Fibroblast of lung (primary cell): ENCODE results near the gene POR.

Source experiments
- EZH2 ChIP-seq: IDR thresholded peaks from 2 replicates; pipeline ENCODE4 v1.5.1; 2012; ENCODE audit warnings: low read length, control low read depth, mild to moderate bottlenecking; ENCODE audit errors: missing control alignments
- TF ChIP-seq, protein P1 (sequence below), 2 donors: IDR thresholded peaks in 1 of 2; conservative IDR thresholded peaks in 1 of 2; 1 replicate in 1 of 2; 2 replicates in 1 of 2; pipeline ENCODE4 v1.5.1; 2011 to 2012; ENCODE audit warnings: low read length in 2 of 2, control low read depth in 1 of 2, inconsistent platforms in 1 of 2, low read depth in 1 of 2, mild to moderate bottlenecking in 1 of 2

DNA sequence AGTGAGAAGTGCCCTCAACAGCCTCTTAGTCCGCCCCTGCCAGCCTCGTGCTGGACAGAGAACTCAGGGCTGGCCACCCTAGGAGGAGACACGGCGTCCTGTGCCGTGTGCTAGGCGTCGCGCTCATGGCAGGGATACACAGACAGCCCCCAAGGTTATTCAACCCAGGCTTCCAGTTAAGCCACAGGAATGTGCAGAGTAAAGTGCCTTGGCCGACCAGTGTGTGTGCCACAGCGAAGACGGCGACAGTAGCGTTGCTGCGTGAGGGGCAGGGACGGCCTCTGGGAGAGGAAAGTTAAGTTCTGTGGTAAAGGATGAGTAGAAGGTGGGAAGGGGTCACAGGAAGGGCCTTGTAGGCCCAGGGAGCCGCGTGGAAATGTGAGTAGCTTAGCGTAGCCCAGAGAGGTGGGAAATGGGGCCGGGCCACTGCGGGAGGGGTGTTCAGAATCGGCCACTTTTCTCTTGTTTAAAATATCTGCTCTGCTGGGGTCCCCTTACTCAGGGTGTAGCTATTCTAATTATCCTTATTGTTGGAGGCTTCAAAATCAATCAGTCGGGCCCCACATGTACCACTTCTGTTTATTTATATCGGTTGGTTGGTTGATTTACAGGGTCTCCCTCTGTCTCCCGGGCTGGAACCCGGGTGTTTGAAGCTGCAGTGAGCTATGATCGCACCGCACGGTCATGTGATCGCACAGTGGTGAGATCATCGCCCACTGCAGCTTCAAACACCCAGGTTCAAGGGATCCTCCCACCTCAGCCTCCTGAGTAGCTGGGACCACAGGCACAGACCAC is 54.9 kb downstream of the POR start:
- TF ChIP-seq, protein P1, sequence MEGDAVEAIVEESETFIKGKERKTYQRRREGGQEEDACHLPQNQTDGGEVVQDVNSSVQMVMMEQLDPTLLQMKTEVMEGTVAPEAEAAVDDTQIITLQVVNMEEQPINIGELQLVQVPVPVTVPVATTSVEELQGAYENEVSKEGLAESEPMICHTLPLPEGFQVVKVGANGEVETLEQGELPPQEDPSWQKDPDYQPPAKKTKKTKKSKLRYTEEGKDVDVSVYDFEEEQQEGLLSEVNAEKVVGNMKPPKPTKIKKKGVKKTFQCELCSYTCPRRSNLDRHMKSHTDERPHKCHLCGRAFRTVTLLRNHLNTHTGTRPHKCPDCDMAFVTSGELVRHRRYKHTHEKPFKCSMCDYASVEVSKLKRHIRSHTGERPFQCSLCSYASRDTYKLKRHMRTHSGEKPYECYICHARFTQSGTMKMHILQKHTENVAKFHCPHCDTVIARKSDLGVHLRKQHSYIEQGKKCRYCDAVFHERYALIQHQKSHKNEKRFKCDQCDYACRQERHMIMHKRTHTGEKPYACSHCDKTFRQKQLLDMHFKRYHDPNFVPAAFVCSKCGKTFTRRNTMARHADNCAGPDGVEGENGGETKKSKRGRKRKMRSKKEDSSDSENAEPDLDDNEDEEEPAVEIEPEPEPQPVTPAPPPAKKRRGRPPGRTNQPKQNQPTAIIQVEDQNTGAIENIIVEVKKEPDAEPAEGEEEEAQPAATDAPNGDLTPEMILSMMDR (conservative IDR thresholded peaks at IDR 0.05 in 1 of 2, IDR thresholded peaks at IDR 0.05 in 1 of 2; ENCODE audit: low read depth in 1 of 2, low read length in 2 of 2) = no peak
- no peak for TF ChIP-seq EZH2
